IMR-90 (cell line): ENCODE measurements around the gene ELOVL2. TPM values are rescaled to one million over a fixed set of nuclear protein-coding genes. Genes with fewer than 3 reads are reported as not detected.

Source experiments
- ATAC-seq: fragments of 200-7000 bp; cut with Tn5 transposase; 2 replicates; pipeline ENCODE4 v1.9.1; 2020; ENCODE audit warnings: low read depth, mild to moderate bottlenecking, moderate library complexity
- BruUV-seq: library from RNA; stranded (reverse); fragments of 400-500 nt; replicated peaks from 2 replicates; lab custom pipeline; 2021; lab: Mats Ljungman, UMichigan
- CTCF ChIA-PET: fragments of 300-600 bp; formaldehyde crosslinking; extraction: SDS; loops from one replicate; lab custom pipeline; 2021; ENCODE audit warnings: antibody characterized with exemption; lab: Yijun Ruan, JAX
- POLR2A ChIA-PET: fragments of 300-600 bp; sonication (Branson Sonifier 250); formaldehyde crosslinking; loops from one replicate; lab custom pipeline; 2022; ENCODE audit warnings: antibody characterized with exemption; ENCODE audit not compliant: unreplicated experiment; lab: Charles Lee
- DNase-seq: peaks from one replicate; pipeline ENCODE4 v3.0.0; 2013
- H2AFZ ChIP-seq: replicated peaks from 2 replicates; pipeline ENCODE3; 2013; ENCODE audit warnings: low read length, mild to moderate bottlenecking; ENCODE audit not compliant: poor library complexity
- H2AK5ac ChIP-seq: 2 replicates; pipeline ENCODE4 v1.6.1; 2013; ENCODE audit warnings: low read depth, low read length, inconsistent platforms
- H2AK9ac ChIP-seq: replicated peaks from 2 replicates; pipeline ENCODE3; 2013; ENCODE audit warnings: mild to moderate bottlenecking, low read depth, low read length, moderate library complexity; ENCODE audit not compliant: poor library complexity
- H2BK120ac ChIP-seq: 2 replicates; pipeline ENCODE4 v1.6.1; 2013; ENCODE audit warnings: low read depth, low read length, inconsistent platforms
- H2BK15ac ChIP-seq: 3 replicates; pipeline ENCODE4 v1.6.1; 2013; ENCODE audit warnings: low read depth, low read length, inconsistent platforms
- H2BK20ac ChIP-seq: 2 replicates; pipeline ENCODE4 v1.6.1; 2013; ENCODE audit warnings: low read depth, mild to moderate bottlenecking, inconsistent platforms, low read length, moderate library complexity
- H2BK5ac ChIP-seq: 2 replicates; pipeline ENCODE4 v1.6.1; 2013; ENCODE audit warnings: mild to moderate bottlenecking, low read depth, low read length, inconsistent platforms; ENCODE audit not compliant: poor library complexity, severe bottlenecking
- H3K14ac ChIP-seq: replicated peaks from 2 replicates; pipeline ENCODE4 v1.6.1; 2013; ENCODE audit warnings: low read depth, low read length, inconsistent platforms
- H3K18ac ChIP-seq: 2 replicates; pipeline ENCODE4 v1.6.1; 2013; ENCODE audit warnings: low read depth, low read length, control low read depth
- H3K23ac ChIP-seq: 2 replicates; pipeline ENCODE4 v1.6.1; 2013; ENCODE audit warnings: low read depth, low read length, inconsistent platforms
- H3K27ac ChIP-seq: 2 replicates; pipeline ENCODE4 v1.5.1; 2013; ENCODE audit warnings: mild to moderate bottlenecking, control low read depth, low read length; ENCODE audit not compliant: insufficient read depth
- H3K27me3 ChIP-seq: 2 replicates; pipeline ENCODE4 v1.6.1; 2013; ENCODE audit warnings: low read length; ENCODE audit not compliant: control insufficient read depth, insufficient read depth
- H3K36me3 ChIP-seq: 2 replicates; pipeline ENCODE4 v1.6.1; 2013; ENCODE audit warnings: low read length, mixed read lengths; ENCODE audit not compliant: control insufficient read depth, insufficient read depth
- H3K4ac ChIP-seq: 2 replicates; pipeline ENCODE4 v1.6.1; 2013; ENCODE audit warnings: low read depth, low read length, inconsistent platforms
- H3K4me1 ChIP-seq: 2 replicates; pipeline ENCODE4 v1.6.1; 2013; ENCODE audit warnings: low read length, mixed read lengths; ENCODE audit not compliant: control insufficient read depth, insufficient read depth
- H3K4me2 ChIP-seq: 2 replicates; pipeline ENCODE4 v1.6.1; 2013; ENCODE audit warnings: low read depth, mild to moderate bottlenecking, control low read depth, low read length, moderate library complexity
- H3K4me3 ChIP-seq: 2 replicates; pipeline ENCODE4 v1.5.1; 2013; ENCODE audit warnings: low read depth, mild to moderate bottlenecking, control low read depth, low read length, moderate library complexity; ENCODE audit not compliant: insufficient read depth
- H3K56ac ChIP-seq: 2 replicates; pipeline ENCODE4 v1.6.1; 2013; ENCODE audit warnings: low read length, inconsistent platforms; ENCODE audit not compliant: insufficient read depth; ENCODE audit errors: extremely low read depth
- H3K79me1 ChIP-seq, 2 experiments: 2 replicates each; pipeline ENCODE4 v1.6.1; 2013; ENCODE audit warnings: low read length in 2 of 2, inconsistent platforms in 1 of 2, low read depth in 1 of 2
- H3K9ac ChIP-seq: 2 replicates; pipeline ENCODE4 v1.6.1; 2013; ENCODE audit warnings: low read depth, low read length, control low read depth
- H3K9me1 ChIP-seq: 2 replicates; pipeline ENCODE4 v1.6.1; 2013; ENCODE audit warnings: low read length, inconsistent platforms; ENCODE audit not compliant: insufficient read depth
- H3K9me3 ChIP-seq: 2 replicates; pipeline ENCODE4 v1.6.1; 2013; ENCODE audit warnings: low read length; ENCODE audit not compliant: control insufficient read depth, insufficient read depth
- H4K20me1 ChIP-seq: 2 replicates; pipeline ENCODE4 v1.6.1; 2013; ENCODE audit warnings: low read length, inconsistent platforms; ENCODE audit not compliant: insufficient read depth
- H4K5ac ChIP-seq: 2 replicates; pipeline ENCODE4 v1.6.1; 2013; ENCODE audit warnings: mild to moderate bottlenecking, low read depth, low read length, control low read depth
- H4K8ac ChIP-seq, 2 experiments: 2 replicates each; pipeline ENCODE4 v1.6.1; 2013; ENCODE audit warnings: low read depth in 2 of 2, low read length in 2 of 2, control low read depth in 1 of 2, inconsistent platforms in 1 of 2
- H4K91ac ChIP-seq: 2 replicates; pipeline ENCODE4 v1.6.1; 2013; ENCODE audit warnings: low read depth, low read length, inconsistent platforms; ENCODE audit not compliant: insufficient read depth
- BHLHE40 ChIP-seq: fragments of 150-350 bp; IDR thresholded peaks from 2 replicates; pipeline ENCODE4 v1.6.1; 2016; ENCODE audit warnings: mild to moderate bottlenecking, low read depth, low read length
- CEBPB ChIP-seq: IDR thresholded peaks from 2 replicates; pipeline ENCODE4 v1.6.1; 2012; ENCODE audit warnings: low read depth, low read length, improper control_type of control experiment
- CHD1 ChIP-seq: IDR thresholded peaks from 2 replicates; pipeline ENCODE4 v1.6.1; 2012; ENCODE audit warnings: low read depth, low read length, improper control_type of control experiment
- CTCF ChIP-seq: conservative IDR thresholded peaks from 2 replicates; pipeline ENCODE4 v1.5.1; 2012; ENCODE audit warnings: mild to moderate bottlenecking, low read depth, low read length, improper control_type of control experiment
- FOS ChIP-seq: fragments of 150-350 bp; IDR thresholded peaks from 2 replicates; pipeline ENCODE4 v1.6.1; 2016; ENCODE audit warnings: low read depth, low read length
- MAFK ChIP-seq: IDR thresholded peaks from 2 replicates; pipeline ENCODE4 v1.6.1; 2012; ENCODE audit warnings: low read depth, low read length, improper control_type of control experiment
- MAZ ChIP-seq: IDR thresholded peaks from 2 replicates; pipeline ENCODE4 v1.6.1; 2012; ENCODE audit warnings: low read depth, mild to moderate bottlenecking, low read length, improper control_type of control experiment, moderate library complexity, borderline replicate concordance
- MXI1 ChIP-seq: IDR thresholded peaks from 2 replicates; pipeline ENCODE4 v1.6.1; 2012; ENCODE audit warnings: low read depth, mild to moderate bottlenecking, low read length, moderate library complexity, borderline replicate concordance
- NFE2L2 ChIP-seq: fragments of 150-350 bp; IDR thresholded peaks from 2 replicates; pipeline ENCODE4 v1.6.1; 2016; ENCODE audit warnings: low read depth, mild to moderate bottlenecking, low read length
- POLR2A ChIP-seq: IDR thresholded peaks from 2 replicates; pipeline ENCODE4 v1.6.1; 2012; ENCODE audit warnings: mild to moderate bottlenecking, low read depth, low read length
- RAD21 ChIP-seq: IDR thresholded peaks from 2 replicates; pipeline ENCODE4 v1.6.1; 2012; ENCODE audit warnings: low read length, improper control_type of control experiment
- RCOR1 ChIP-seq: IDR thresholded peaks from 2 replicates; pipeline ENCODE4 v1.6.1; 2012; ENCODE audit warnings: mild to moderate bottlenecking, low read length, improper control_type of control experiment; ENCODE audit not compliant: insufficient replicate concordance
- RFX5 ChIP-seq: IDR thresholded peaks from 2 replicates; pipeline ENCODE4 v1.8.0; 2012; ENCODE audit warnings: low read depth, mild to moderate bottlenecking, low read length, moderate library complexity
- SMC3 ChIP-seq: fragments of 150-350 bp; IDR thresholded peaks from 2 replicates; pipeline ENCODE4 v1.6.1; 2016; ENCODE audit warnings: low read depth, mild to moderate bottlenecking, antibody characterized with exemption, low read length, moderate library complexity
- USF2 ChIP-seq: fragments of 150-350 bp; IDR thresholded peaks from 2 replicates; pipeline ENCODE4 v1.6.1; 2017; ENCODE audit warnings: mild to moderate bottlenecking, antibody characterized with exemption, low read length, low read depth
- WGBS, 2 experiments: methylation state at CpG; one replicate each; pipeline versions ENCODE4 v1.1.5 to v1.1.7; 2013; ENCODE audit warnings: missing lambda C conversion rate in 2 of 2; ENCODE audit not compliant: insufficient read length in 1 of 2; ENCODE audit errors: extremely low coverage in 2 of 2; 5-methylcytosine and 5-hydroxymethylcytosine counted together
- dilution Hi-C: fragments of 300-500 bp; cut with HindIII; formaldehyde crosslinking; loops from one replicate; pipeline ENCODE4 v1.14.3; 2018; ENCODE audit warnings: low sequenced_read_pairs; ENCODE audit not compliant: unreplicated experiment
- in situ Hi-C: fragments of 300-500 bp; cut with MboI; formaldehyde crosslinking; loops from 3 replicates; pipeline ENCODE4 v1.14.3; 2019; ENCODE audit warnings: low sequenced_read_pairs, inconsistent platforms, mixed read lengths
- intact Hi-C: fragments of 100-400 bp; cut with micrococcal nuclease; formaldehyde crosslinking; loops from 2 replicates; pipeline ENCODE4 v1.10.0; 2022
- polyA plus RNA-seq, 3 experiments: library from polyadenylated mRNA; depleted of rRNA; stranded (reverse); fragments of >200 nt; gene quantifications; 2 replicates each; pipeline ENCODE4 v1.2.3, GENCODE V29; 2012; ENCODE audit warnings: low replicate concordance in 1 of 3
- total RNA-seq: library from RNA; depleted of rRNA; stranded (reverse); fragments of >200 nt; gene quantifications from 2 replicates; pipeline ENCODE4 v1.2.3, GENCODE V29; 2012
- TF ChIP-seq, protein P1 (sequence below): fragments of 150-350 bp; IDR thresholded peaks from 2 replicates; pipeline ENCODE4 v1.6.1; 2016; ENCODE audit warnings: low read depth, mild to moderate bottlenecking, low read length, moderate library complexity, borderline replicate concordance

The ELOVL2 gene
- total and polyA plus RNA-seq, 2 of the 4 experiments (the other 2 are of a cell fraction) = 6.3 to 7.9 TPM

GRCh38 chr6:11076540-11076939 lies 32.4 kb upstream of the ELOVL2 start:
- in situ Hi-C loops = no loop called here
- CTCF ChIA-PET = interaction anchor here (0.6 kb wide), 1 partner anchor 1568 kb away, joined by 4 read pairs; no protein-coding TSS in a partner anchor

More at GRCh38 chr6:11076540-11076939, 32.4 kb upstream of the ELOVL2 start:
- Histone ChIP-seq H3K9ac (no peak overlapping the region), H2BK20ac (no peak overlapping the region), H3K27me3 (no peaks in the 10 kb centered on the region), H3K4me2 (no peak overlapping the region), H3K9me3 (no peaks in the 10 kb centered on the region), H2AK5ac (no peak overlapping the region), H2AK9ac (no peak overlapping the region), H3K79me1 (no peaks in the 10 kb centered on the region), H3K4me3 (no peak overlapping the region), H3K18ac (no peak overlapping the region), H2AFZ (no peak overlapping the region), H3K27ac (no peak overlapping the region), H2BK120ac (no peak overlapping the region), H3K4ac (no peak overlapping the region), H3K4me1 (no peaks in the 10 kb centered on the region), H4K91ac (no peak overlapping the region), H3K36me3 (no peaks in the 10 kb centered on the region), H4K20me1 (no peaks in the 10 kb centered on the region), H3K23ac (no peak overlapping the region), H2BK5ac (no peak overlapping the region), H4K5ac (no peak overlapping the region), H3K14ac (no peak overlapping the region), H3K56ac (no peak overlapping the region), H4K8ac (no peak overlapping the region), H2BK15ac (no peak overlapping the region), H3K9me1 (no peaks in the 10 kb centered on the region)
- WGBS, 2 experiments = 83% methylated on average over 1 of the region's 2 CpGs; no CpG with 5 or more reads in 1 of the 2 experiments
- dilution Hi-C loops = no loop called here
- TF ChIP-seq FOS = no peak
- no peak for TF ChIP-seq MAZ
- TF ChIP-seq POLR2A = no peak
- no peak for TF ChIP-seq USF2
- no peak for TF ChIP-seq CTCF
- TF ChIP-seq RCOR1 = no peak
- no peak for TF ChIP-seq BHLHE40
- TF ChIP-seq RAD21 = no peak
- no peak for TF ChIP-seq CEBPB
- TF ChIP-seq SMC3 = no peak
- no peak for TF ChIP-seq RFX5
- TF ChIP-seq CHD1 = no peak
- no peak for TF ChIP-seq MAFK
- TF ChIP-seq, protein P1, sequence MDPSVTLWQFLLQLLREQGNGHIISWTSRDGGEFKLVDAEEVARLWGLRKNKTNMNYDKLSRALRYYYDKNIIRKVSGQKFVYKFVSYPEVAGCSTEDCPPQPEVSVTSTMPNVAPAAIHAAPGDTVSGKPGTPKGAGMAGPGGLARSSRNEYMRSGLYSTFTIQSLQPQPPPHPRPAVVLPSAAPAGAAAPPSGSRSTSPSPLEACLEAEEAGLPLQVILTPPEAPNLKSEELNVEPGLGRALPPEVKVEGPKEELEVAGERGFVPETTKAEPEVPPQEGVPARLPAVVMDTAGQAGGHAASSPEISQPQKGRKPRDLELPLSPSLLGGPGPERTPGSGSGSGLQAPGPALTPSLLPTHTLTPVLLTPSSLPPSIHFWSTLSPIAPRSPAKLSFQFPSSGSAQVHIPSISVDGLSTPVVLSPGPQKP = no peak
- TF ChIP-seq MXI1 = no peak
- TF ChIP-seq NFE2L2 = no peak
- BruUV-seq = no TSS peak
- intact Hi-C loops = no loop called here
- POLR2A ChIA-PET = no interaction called here
- no peak for ATAC-seq
- no peak for DNase-seq
